Vagina (tissue), 2 donors: Measurements from ENCODE around the gene CHPT1. TPM values are rescaled to one million over a fixed set of nuclear protein-coding genes. Genes with fewer than 3 reads are reported as not detected.
A peak's percentile ranks its signal among the peaks of the same experiment; 100 is the strongest.

Source experiments
- DNase-seq, 2 donors: peaks; one replicate each; pipeline ENCODE4 v3.0.0-alpha.2; 2017; ENCODE audit errors: extremely low spot score in 2 of 2
- H3K27ac ChIP-seq: fragments of 200-600 bp; sonication (generic); one replicate; pipeline ENCODE4 v1.5.1; 2019
- H3K27me3 ChIP-seq: fragments of 200-600 bp; sonication (generic); one replicate; pipeline ENCODE4 v1.5.1; 2019
- H3K36me3 ChIP-seq, 2 donors: fragments of 200-600 bp; sonication (generic); one replicate each; pipeline ENCODE4 v1.5.1; 2017 to 2019
- H3K4me1 ChIP-seq: fragments of 200-600 bp; sonication (generic); one replicate; pipeline ENCODE4 v1.5.1; 2019
- H3K4me3 ChIP-seq, 2 donors: fragments of 200-600 bp; sonication (generic); 1 replicate in 1 of 2; 2 replicates in 1 of 2; pipeline ENCODE4 v1.5.1; 2016 to 2019
- H3K9me3 ChIP-seq: fragments of 200-600 bp; sonication (generic); one replicate; pipeline ENCODE4 v1.5.1; 2019
- POLR2A ChIP-seq, 2 donors: fragments of 450-650 bp; IDR thresholded peaks; one replicate each; pipeline ENCODE4 v1.6.1; 2017; ENCODE audit warnings: antibody characterized with exemption in 2 of 2, mild to moderate bottlenecking in 2 of 2, moderate library complexity in 2 of 2
- POLR2AphosphoS5 ChIP-seq, 2 donors: sonication (generic); formaldehyde crosslinking; IDR thresholded peaks; one replicate each; pipeline ENCODE4 v1.9.0; 2017; ENCODE audit warnings: antibody characterized with exemption in 2 of 2, mild to moderate bottlenecking in 2 of 2, low read depth in 1 of 2; ENCODE audit not compliant: insufficient read depth in 1 of 2
- intact Hi-C: fragments of 100-400 bp; cut with DNase I; formaldehyde crosslinking; loops from one replicate; pipeline ENCODE4 v1.15.1; 2023
- total RNA-seq: library from RNA; depleted of rRNA; stranded (reverse); fragments of >200 nt; gene quantifications from one replicate; pipeline ENCODE4 v1.2.3, GENCODE V29; 2016
- TF ChIP-seq, protein P1 (sequence below), 3 experiments: fragments of 450-650 bp in 2 of 3; fragments of 200-600 bp in 1 of 3; sonication (generic) in 1 of 3; IDR thresholded peaks; one replicate each; pipeline ENCODE4 v1.5.1; 2017 to 2019; ENCODE audit warnings: antibody characterized with exemption in 3 of 3, mild to moderate bottlenecking in 2 of 3, moderate library complexity in 2 of 3

CHPT1 gene
- total RNA-seq, 1 donor from 2014 or later: 84.7 TPM

DNA sequence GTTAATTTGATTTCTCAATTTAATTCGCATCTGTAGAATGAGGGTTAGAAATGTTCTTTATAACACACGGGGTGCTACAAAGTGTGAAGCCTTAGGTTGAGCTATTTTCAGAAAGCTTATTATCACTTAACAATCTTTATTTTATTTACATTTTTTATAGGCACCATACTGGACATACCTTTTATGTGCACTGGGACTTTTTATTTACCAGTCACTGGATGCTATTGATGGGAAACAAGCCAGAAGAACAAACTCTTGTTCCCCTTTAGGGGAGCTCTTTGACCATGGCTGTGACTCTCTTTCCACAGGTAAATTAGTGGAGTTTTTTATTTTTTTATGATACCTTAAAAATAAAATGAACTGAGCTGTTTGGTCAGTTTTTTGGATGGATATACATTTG is 16.5 kb downstream of the CHPT1 start:
- H3K27me3 ChIP-seq: no peaks in the 10 kb centered on the region
- TF ChIP-seq POLR2AphosphoS5 (IDR thresholded peaks at IDR 0.05; ENCODE audit: insufficient read depth in 1 of 2, low read depth in 1 of 2) (no peak), POLR2A (IDR thresholded peaks at IDR 0.05) (no peak)
- TF ChIP-seq, protein P1, sequence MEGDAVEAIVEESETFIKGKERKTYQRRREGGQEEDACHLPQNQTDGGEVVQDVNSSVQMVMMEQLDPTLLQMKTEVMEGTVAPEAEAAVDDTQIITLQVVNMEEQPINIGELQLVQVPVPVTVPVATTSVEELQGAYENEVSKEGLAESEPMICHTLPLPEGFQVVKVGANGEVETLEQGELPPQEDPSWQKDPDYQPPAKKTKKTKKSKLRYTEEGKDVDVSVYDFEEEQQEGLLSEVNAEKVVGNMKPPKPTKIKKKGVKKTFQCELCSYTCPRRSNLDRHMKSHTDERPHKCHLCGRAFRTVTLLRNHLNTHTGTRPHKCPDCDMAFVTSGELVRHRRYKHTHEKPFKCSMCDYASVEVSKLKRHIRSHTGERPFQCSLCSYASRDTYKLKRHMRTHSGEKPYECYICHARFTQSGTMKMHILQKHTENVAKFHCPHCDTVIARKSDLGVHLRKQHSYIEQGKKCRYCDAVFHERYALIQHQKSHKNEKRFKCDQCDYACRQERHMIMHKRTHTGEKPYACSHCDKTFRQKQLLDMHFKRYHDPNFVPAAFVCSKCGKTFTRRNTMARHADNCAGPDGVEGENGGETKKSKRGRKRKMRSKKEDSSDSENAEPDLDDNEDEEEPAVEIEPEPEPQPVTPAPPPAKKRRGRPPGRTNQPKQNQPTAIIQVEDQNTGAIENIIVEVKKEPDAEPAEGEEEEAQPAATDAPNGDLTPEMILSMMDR (IDR thresholded peaks at IDR 0.05): no peak
- intact Hi-C loops: no loop called here
- peaks cover 39% of the 10 kb centered on the region for H3K4me1 ChIP-seq
- no peaks in the 10 kb centered on the region for H3K36me3 ChIP-seq
- peak overlapping the region; percentile 72 for H3K27ac ChIP-seq
- no peaks in the 10 kb centered on the region for H3K9me3 ChIP-seq
- DNase-seq: no peak
- no peak overlapping the region for H3K4me3 ChIP-seq

DNA sequence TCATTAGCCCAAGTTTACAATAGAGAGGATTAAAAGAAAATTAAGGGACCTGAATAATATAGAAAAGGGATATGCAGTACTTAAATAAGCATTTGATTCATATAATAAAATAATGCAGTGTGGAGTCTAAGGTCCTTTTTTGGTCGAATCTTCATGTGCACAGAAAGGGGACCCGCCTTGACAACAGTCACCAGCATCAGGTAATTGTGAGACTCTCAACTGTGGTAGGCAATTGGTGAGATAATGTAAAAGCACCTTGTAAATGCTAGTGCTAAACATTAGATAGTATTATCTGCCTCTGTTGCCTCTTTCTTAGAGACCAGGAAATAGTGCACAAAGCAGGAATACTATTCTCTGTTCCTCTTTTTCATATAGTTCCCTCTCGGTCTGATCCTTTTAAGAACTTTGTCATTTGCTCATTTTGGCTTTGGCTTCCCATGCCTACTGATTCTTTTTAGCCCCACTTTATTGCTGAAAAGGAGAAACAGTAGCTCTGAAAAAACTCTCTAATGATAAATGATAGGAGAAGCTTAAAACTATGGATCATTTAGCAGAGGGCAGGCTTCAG is 17.5 kb downstream of the CHPT1 start:
- H3K27ac ChIP-seq: no peak overlapping the region
- H3K4me3 ChIP-seq: no peak overlapping the region
- no peak for DNase-seq
- peaks cover 0 to 5% of the 10 kb centered on the region in 2 donors for H3K36me3 ChIP-seq
- TF ChIP-seq, protein P1 (IDR thresholded peaks at IDR 0.05): no peak
- TF ChIP-seq POLR2AphosphoS5 (IDR thresholded peaks at IDR 0.05; ENCODE audit: insufficient read depth in 1 of 2, low read depth in 1 of 2) (no peak), POLR2A (IDR thresholded peaks at IDR 0.05) (no peak)
- H3K27me3 ChIP-seq: no peaks in the 10 kb centered on the region
- peaks cover 33% of the 10 kb centered on the region for H3K4me1 ChIP-seq
- H3K9me3 ChIP-seq: no peaks in the 10 kb centered on the region
- intact Hi-C loops: no loop called here

DNA sequence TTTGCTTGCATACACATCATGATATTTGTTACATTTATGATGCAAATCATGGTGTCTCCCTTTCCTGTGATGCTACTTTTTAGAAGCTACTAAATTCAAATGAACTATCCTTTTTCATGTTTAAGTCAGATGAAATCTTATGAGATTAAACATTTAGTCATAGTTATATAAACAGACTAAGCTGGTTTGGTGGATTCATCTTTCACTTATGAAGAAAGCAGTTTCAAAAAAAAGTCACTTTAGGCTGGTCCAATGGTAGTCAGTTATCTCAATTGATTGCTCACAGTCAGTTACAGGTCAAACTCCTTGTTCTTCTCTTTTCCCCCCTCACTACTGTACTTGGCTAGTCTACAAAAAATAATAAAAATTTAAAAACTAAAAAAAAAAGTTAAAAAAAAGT is 22.1 kb downstream of the CHPT1 start:
- DNase-seq: no peak
- Histone ChIP-seq H3K36me3 (peaks cover 0 to 20% of the 10 kb centered on the region in 2 donors), H3K27ac (no peak overlapping the region), H3K4me3 (no peak overlapping the region), H3K27me3 (no peaks in the 10 kb centered on the region), H3K9me3 (no peaks in the 10 kb centered on the region), H3K4me1 (peaks cover 6% of the 10 kb centered on the region)
- TF ChIP-seq POLR2AphosphoS5 (IDR thresholded peaks at IDR 0.05; ENCODE audit: insufficient read depth in 1 of 2, low read depth in 1 of 2) (no peak), POLR2A (IDR thresholded peaks at IDR 0.05) (no peak)
- TF ChIP-seq, protein P1 (IDR thresholded peaks at IDR 0.05): no peak
- intact Hi-C loops: no loop called here

DNA sequence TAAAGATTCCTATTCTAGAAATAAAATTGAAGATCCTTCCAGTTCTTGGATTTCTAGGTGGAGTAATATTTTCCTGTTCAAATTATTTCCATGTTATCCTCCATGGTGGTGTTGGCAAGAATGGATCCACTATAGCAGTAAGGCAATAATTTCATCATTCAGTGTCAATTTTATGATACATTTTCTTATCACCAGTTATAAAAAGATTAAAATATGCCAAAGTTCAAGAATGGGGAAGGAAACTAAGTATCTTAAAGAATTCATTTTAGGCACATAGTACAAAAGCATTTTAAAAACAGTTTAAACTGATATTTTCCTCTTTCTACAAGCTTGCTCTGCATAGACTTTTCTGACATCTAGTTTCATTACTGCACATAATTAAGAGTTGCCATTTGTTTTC is 22.7 kb downstream of the CHPT1 start:
- DNase-seq: no peak
- TF ChIP-seq POLR2A (IDR thresholded peaks at IDR 0.05): no peak
- no peak for TF ChIP-seq POLR2AphosphoS5 (IDR thresholded peaks at IDR 0.05; ENCODE audit: insufficient read depth in 1 of 2, low read depth in 1 of 2)
- TF ChIP-seq, protein P1 (IDR thresholded peaks at IDR 0.05): no peak
- peaks cover 0 to 20% of the 10 kb centered on the region in 2 donors for H3K36me3 ChIP-seq

DNA sequence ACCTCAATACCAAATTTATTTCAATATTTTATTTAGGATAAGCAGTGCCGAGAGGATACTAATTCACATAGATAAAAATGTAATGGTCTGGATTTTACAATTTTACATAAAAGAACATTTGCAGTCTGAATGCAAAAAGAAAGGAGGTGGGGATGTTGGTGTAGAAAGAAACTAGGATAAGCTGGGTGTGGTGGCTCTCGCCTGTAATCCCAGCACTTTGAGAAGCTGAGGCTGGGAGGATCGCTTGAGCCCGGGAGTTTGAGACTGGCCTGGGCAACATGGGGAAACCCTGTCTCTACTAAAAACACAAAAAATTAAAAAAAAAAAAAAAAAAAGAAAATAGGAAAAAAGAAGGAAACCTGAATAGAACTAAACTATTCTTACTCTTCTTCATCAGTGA is 25.0 kb downstream of the CHPT1 start:
- TF ChIP-seq, protein P1 (IDR thresholded peaks at IDR 0.05): no peak
- no peak for TF ChIP-seq POLR2A (IDR thresholded peaks at IDR 0.05)
- TF ChIP-seq POLR2AphosphoS5 (IDR thresholded peaks at IDR 0.05; ENCODE audit: insufficient read depth in 1 of 2, low read depth in 1 of 2): no peak
- H3K36me3 ChIP-seq: peaks cover 0 to 33% of the 10 kb centered on the region in 2 donors
- H3K27me3 ChIP-seq: no peaks in the 10 kb centered on the region
- H3K4me3 ChIP-seq: no peak overlapping the region
- no peaks in the 10 kb centered on the region for H3K4me1 ChIP-seq
- H3K9me3 ChIP-seq: no peaks in the 10 kb centered on the region
- H3K27ac ChIP-seq: no peak overlapping the region
- no peak for DNase-seq
- intact Hi-C loops: no loop called here

More for the DNA sequence above, 22.7 kb downstream of the CHPT1 start:
- Histone ChIP-seq H3K4me3 (no peak overlapping the region), H3K27ac (no peak overlapping the region), H3K4me1 (peaks cover 2% of the 10 kb centered on the region), H3K27me3 (no peaks in the 10 kb centered on the region), H3K9me3 (no peaks in the 10 kb centered on the region)
- intact Hi-C loops: no loop called here
